ENCODE measurements around the gene LYRM2. TPM values are rescaled to one million over a fixed set of nuclear protein-coding genes. Genes with fewer than 3 reads are reported as not detected.
A peak's percentile ranks its signal among the peaks of the same experiment; 100 is the strongest.

Gene LYRM2
- total RNA-seq, 1 experiment from 2014 or later = 36.8 TPM

GRCh38 chr6:89604653-89605052 is 33.9 kb downstream of the LYRM2 start:
- Mint-ChIP-seq H3K4me1 (ENCODE audit: low read depth, unreplicated experiment) (no peaks in the 10 kb centered on the region), H3K27ac (ENCODE audit: unreplicated experiment) (no peak overlapping the region), H3K9me3 (ENCODE audit: low read depth, unreplicated experiment) (no peaks in the 10 kb centered on the region), H3K4me3 (ENCODE audit: low read depth, unreplicated experiment) (no peak overlapping the region), H3K36me3 (ENCODE audit: insufficient read depth, unreplicated experiment) (no peaks in the 10 kb centered on the region), H3K27me3 (ENCODE audit: unreplicated experiment) (no peaks in the 10 kb centered on the region)
- CTCF ChIA-PET = interaction anchor here (0.6 to 1.0 kb wide), 2 partner anchors 14 to 237 kb away, joined by 3 to 5 read pairs; no protein-coding TSS in a partner anchor
- intact Hi-C loops (cut with micrococcal nuclease; ENCODE audit: unreplicated experiment) = no loop called here
- TF ChIP-seq CTCF (IDR thresholded peaks at IDR 0.05; ENCODE audit: unreplicated experiment) = no peak
- no peak for DNase-seq
- BruUV-seq (replicated peaks) = no TSS peak

GRCh38 chr6:89602166-89602565 is 36.4 kb downstream of the LYRM2 start:
- no peak for TF ChIP-seq CTCF (IDR thresholded peaks at IDR 0.05; ENCODE audit: unreplicated experiment)
- Mint-ChIP-seq H3K4me3 (ENCODE audit: low read depth, unreplicated experiment) (no peak overlapping the region), H3K27me3 (ENCODE audit: unreplicated experiment) (no peaks in the 10 kb centered on the region), H3K36me3 (ENCODE audit: insufficient read depth, unreplicated experiment) (peaks cover 5% of the 10 kb centered on the region), H3K9me3 (ENCODE audit: low read depth, unreplicated experiment) (peaks cover 2% of the 10 kb centered on the region), H3K4me1 (ENCODE audit: low read depth, unreplicated experiment) (no peaks in the 10 kb centered on the region), H3K27ac (ENCODE audit: unreplicated experiment) (no peak overlapping the region)
- CTCF ChIA-PET = no interaction called here
- BruUV-seq (replicated peaks) = no TSS peak
- no peak for DNase-seq
- intact Hi-C loops (cut with micrococcal nuclease; ENCODE audit: unreplicated experiment) = no loop called here

- no peak for TF ChIP-seq CTCF (IDR thresholded peaks at IDR 0.05; ENCODE audit: unreplicated experiment)
- BruUV-seq (replicated peaks) = no TSS peak
- intact Hi-C loops (cut with micrococcal nuclease; ENCODE audit: unreplicated experiment) = loop anchor here (5.0 kb wide), 1 partner anchor 167 kb away; the partner anchor contains the start of gene ANKRD6
- no peaks in the 10 kb centered on the region for H3K27me3 Mint-ChIP-seq (ENCODE audit: unreplicated experiment)
- CTCF ChIA-PET = no interaction called here
- H3K4me3 Mint-ChIP-seq (ENCODE audit: low read depth, unreplicated experiment) = no peak overlapping the region
- peaks cover 5% of the 10 kb centered on the region for H3K36me3 Mint-ChIP-seq (ENCODE audit: insufficient read depth, unreplicated experiment)
- H3K27ac Mint-ChIP-seq (ENCODE audit: unreplicated experiment) = no peak overlapping the region
- peaks cover 2% of the 10 kb centered on the region for H3K9me3 Mint-ChIP-seq (ENCODE audit: low read depth, unreplicated experiment)
- no peaks in the 10 kb centered on the region for H3K4me1 Mint-ChIP-seq (ENCODE audit: low read depth, unreplicated experiment)
- no peak for DNase-seq
These were observed 38.8 kb downstream of the LYRM2 start for GRCh38 chr6:89599727-89600126.

GRCh38 chr6:89597988-89598387 is 40.6 kb downstream of the LYRM2 start:
- Mint-ChIP-seq H3K27ac (ENCODE audit: unreplicated experiment) (peak overlapping the region; percentile 14), H3K4me1 (ENCODE audit: low read depth, unreplicated experiment) (no peaks in the 10 kb centered on the region), H3K4me3 (ENCODE audit: low read depth, unreplicated experiment) (peak overlapping the region; percentile 5), H3K27me3 (ENCODE audit: unreplicated experiment) (no peaks in the 10 kb centered on the region), H3K9me3 (ENCODE audit: low read depth, unreplicated experiment) (peaks cover 2% of the 10 kb centered on the region), H3K36me3 (ENCODE audit: insufficient read depth, unreplicated experiment) (peaks cover 5% of the 10 kb centered on the region)
- CTCF ChIA-PET = interaction anchor here (0.7 to 1.3 kb wide), 4 partner anchors 15 to 165 kb away, joined by 4 to 5 read pairs (median 4); partner anchors contain the start of gene ANKRD6
- TF ChIP-seq CTCF (IDR thresholded peaks at IDR 0.05; ENCODE audit: unreplicated experiment) = no peak
- intact Hi-C loops (cut with micrococcal nuclease; ENCODE audit: unreplicated experiment) = loop anchor here (5.0 kb wide), 1 partner anchor 166 kb away; the partner anchor contains the start of gene ANKRD6
- no TSS peak for BruUV-seq (replicated peaks)
- peak; percentile 49 for DNase-seq

Measured in Calu3 (cell line).